ENCODE results near the gene C1orf105.

C1orf105 gene

GRCh38 chr1:172395576-172395975, 24.9 kb upstream of the C1orf105 start:
- TF ChIP-seq CTCF (conservative IDR thresholded peaks at IDR 0.05), result no peak
- H3K27ac ChIP-seq, result no peak overlapping the region

- TF ChIP-seq CTCF (conservative IDR thresholded peaks at IDR 0.05), result no peak
- H3K27ac ChIP-seq, result no peak overlapping the region
Observed at GRCh38 chr1:172397221-172397620, 23.3 kb upstream of the C1orf105 start.

DNA sequence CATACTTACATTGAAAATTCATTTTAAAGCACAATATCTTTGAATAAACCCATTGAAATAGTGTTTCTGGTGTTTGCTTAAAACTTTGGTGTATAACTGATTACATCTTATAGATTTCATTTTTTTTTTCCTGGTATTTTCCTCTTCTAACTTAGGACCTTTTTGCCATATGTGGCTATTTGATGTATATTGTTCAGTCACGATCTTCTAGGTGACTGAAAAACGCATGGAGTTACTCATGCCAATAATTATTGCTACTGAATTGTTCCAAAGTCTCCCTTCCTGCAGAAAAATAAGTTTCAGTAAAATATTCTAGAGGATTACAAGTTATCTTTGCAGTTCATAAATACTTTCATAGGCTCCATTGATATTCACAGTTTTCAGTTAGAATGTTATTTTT, 22.9 kb upstream of the C1orf105 start:
- H3K27ac ChIP-seq, result no peak overlapping the region
- TF ChIP-seq CTCF (conservative IDR thresholded peaks at IDR 0.05), result no peak

DNA sequence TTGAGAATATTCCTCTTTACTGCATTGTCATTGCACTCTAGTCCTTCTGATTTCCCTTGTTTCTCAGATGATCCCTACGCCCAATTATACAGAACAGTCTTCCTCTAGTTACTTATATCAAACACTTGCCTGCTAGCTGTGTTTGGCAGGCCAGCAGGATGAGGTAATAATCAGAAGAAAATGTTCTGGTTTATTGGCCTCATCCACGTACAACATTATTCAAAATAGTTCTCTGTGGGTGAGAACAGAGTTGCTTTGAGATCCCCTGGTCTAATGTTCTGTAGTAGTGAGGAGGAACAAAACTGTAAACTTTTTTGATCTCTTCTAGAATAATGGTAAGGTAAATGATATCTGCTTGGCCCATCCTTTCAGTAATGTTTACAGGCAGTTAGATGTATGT, 22.3 kb upstream of the C1orf105 start:
- 0 out of 2 replicates have a peak overlapping the region, but pooled peaks have one; percentile 49 for H3K27ac ChIP-seq

GRCh38 chr1:172398970-172399755, 21.3 kb upstream of the C1orf105 start:
- peak overlapping the region; percentile 49; the same call in 1 of the 2 replicates for H3K27ac ChIP-seq

More for the DNA sequence above, 22.3 kb upstream of the C1orf105 start:
- no peak for TF ChIP-seq CTCF (conservative IDR thresholded peaks at IDR 0.05)

DNA sequence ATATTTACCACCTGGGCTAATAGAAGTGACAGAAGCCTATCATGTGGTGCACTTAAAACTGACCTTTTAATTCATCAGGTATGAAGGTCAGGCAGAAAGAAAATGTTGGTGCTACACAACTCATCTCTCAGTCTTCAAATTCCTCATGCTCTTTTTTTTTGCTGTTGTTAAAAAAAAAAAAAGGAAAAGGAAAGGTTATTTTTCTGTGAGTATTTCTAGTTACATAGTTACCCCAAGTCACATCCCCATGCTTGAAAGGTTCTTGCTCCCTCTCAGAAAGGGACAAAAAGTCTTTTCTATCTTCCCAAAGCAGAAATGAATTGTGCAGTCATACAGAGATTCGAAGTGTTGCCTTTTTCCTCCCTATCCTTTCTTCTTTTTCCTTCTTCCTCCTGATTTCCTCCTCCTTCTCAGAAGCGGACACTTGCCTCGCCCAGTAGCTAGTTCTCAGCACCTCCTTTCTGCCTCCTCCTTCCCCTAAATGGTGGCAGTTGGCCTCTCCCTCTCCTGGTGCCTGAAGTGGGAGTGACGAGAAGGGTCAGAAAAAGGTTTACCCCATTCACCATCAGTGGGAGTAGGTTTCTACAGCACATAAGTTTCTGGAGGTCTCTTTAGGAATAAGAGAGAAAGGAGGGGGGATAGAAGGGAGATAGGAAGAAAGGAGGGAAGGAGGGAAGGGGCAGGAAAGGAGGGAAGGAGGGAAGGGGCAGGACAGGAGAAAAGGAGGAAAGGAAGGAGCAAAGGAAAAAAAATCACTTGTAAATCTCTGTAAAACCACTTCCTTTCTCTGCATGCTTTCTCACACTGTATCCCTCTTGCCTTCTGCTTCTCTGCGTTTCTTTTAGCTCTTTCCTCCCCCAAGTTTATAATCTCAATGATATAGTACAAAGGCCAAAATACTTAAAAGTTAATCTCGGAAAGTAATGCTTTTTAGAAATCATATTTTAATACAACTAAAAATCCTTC, 20.4 kb upstream of the C1orf105 start:
- TF ChIP-seq CTCF (conservative IDR thresholded peaks at IDR 0.05), result peak; percentile 48
- peak overlapping the region; percentile 49; the same call in 1 of the 2 replicates for H3K27ac ChIP-seq

More at GRCh38 chr1:172398970-172399755, 21.3 kb upstream of the C1orf105 start:
- TF ChIP-seq CTCF (conservative IDR thresholded peaks at IDR 0.05), result peak; percentile 80

DNA sequence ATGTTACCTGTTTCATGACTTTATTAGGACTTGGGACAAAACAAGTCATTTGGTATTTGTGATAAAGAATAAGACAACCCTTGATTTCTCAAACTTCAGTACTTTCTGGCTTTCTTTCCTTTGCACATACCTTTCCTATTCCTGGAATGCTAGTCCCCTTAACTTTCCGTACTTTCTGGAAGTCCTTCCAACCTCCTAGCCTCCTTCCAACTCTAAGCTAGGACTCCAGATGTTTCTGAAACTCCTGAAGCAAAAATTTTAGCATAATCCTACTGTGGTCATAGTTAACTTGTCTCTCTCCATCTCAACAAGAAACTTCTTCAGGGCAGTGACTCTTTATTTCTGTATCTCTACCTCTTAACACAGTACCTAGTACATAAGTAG, 19.8 kb upstream of the C1orf105 start:
- no peak for TF ChIP-seq CTCF (conservative IDR thresholded peaks at IDR 0.05)
- no peak overlapping the region for H3K27ac ChIP-seq

All from VCaP (cell line).